Right renal pelvis (tissue), 4 donors: ENCODE data around the gene ST6GALNAC6. TPM values are rescaled to one million over a fixed set of nuclear protein-coding genes. Genes with fewer than 3 reads are reported as not detected.

Source experiments
- DNase-seq, 4 donors: peaks; one replicate each; pipeline ENCODE4 v3.0.0-alpha.2; 2013; ENCODE audit warnings: low read depth in 4 of 4, low spot score in 3 of 4, missing footprints in 1 of 4
- polyA plus RNA-seq, 4 donors: library from polyadenylated mRNA; unstranded; fragments of 120-200 nt; gene quantifications; one replicate each; pipeline ENCODE4 v1.2.1, GENCODE V29; 2013; ENCODE audit not compliant: insufficient read length in 4 of 4

ST6GALNAC6 gene, protein sequence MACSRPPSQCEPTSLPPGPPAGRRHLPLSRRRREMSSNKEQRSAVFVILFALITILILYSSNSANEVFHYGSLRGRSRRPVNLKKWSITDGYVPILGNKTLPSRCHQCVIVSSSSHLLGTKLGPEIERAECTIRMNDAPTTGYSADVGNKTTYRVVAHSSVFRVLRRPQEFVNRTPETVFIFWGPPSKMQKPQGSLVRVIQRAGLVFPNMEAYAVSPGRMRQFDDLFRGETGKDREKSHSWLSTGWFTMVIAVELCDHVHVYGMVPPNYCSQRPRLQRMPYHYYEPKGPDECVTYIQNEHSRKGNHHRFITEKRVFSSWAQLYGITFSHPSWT
- polyA plus RNA-seq: 10 to 100 TPM; 44.5 to 49.1 (median 46.9) TPM

- no peak for DNase-seq
These were observed at the start of gene ST6GALNAC6 for GRCh38 chr9:127899128-127899943. Gene ST6GALNAC6 (minus strand): TSS chr9:127899603. CDS start chr9:127897981, 1,622 bp downstream.

GRCh38 chr9:127947841-127948710 lies 48.7 kb upstream of the ST6GALNAC6 start:
- no peak for DNase-seq

DNA sequence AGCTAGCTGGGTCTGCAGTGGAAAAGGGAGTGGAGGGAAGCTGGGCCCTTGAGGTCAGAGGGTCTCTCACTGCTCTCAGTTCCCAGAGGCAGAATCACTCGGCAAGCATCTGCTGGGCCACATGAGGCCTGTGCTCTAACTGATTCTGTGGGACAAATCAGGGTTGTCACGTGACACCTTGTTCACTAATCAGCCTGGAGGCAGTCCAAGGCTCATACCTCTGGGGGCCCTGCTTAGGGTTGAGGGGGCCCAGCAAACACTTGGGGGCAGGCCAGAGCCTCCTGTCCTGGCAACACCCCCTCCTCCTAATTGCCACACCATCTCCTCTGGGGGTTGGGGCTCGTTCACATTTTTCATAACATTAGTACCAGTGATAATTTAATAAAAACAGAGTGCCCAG lies 47.3 kb upstream of the ST6GALNAC6 start:
- no peak for DNase-seq

DNA sequence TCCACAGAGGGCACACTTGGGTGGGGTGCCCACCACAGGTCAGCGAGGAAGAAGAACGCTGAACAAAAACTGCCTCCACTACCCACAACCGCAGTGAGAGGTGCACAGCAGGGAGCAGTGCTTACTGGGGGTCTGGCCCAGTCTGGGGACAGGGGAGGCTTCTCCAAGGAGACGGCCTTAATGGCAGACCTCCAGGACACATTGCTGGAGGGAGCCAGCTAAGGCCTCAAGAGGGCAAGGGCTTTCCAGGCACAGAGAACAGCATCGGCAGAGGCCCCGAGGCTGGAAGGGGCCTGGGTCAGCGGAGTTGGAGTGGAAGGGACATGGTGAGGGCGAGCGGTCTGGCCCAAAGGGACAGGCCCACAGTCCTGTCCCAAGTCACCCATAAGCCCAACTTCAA lies 46.5 kb upstream of the ST6GALNAC6 start:
- DNase-seq: no peak

- DNase-seq: no peak
These were observed 45.9 kb upstream of the ST6GALNAC6 start for GRCh38 chr9:127945338-127945737.

DNA sequence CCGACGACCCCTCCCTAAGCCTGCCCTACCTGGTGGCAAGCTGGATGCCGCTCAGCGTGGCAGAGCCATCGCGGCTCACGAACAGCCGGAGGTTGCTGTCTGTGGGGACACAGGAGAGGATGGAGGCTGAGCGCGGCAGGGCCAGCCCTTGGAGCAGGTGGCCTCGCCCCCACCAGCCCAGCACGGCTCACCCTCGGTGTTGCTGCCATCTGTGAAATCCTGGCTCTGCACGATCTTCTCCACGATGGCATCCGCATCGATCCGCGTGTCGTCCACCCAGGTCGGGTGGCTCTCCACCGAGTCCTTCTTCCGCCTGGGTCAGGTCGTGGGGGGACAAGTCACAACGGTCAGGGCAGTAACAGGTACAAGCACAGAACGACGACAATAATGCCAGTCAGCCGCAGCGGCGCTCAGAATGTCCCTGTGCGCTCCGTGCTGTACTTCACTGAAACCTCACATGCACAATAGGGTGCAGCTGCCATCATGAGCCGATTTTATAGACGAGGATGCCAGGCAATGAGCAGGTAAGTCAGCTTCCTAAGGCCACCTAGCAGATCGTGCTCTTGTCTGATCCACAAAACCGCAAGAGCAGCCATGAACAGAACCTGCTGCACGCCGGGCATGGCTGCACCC lies 45.3 kb upstream of the ST6GALNAC6 start:
- DNase-seq: no peak

DNA sequence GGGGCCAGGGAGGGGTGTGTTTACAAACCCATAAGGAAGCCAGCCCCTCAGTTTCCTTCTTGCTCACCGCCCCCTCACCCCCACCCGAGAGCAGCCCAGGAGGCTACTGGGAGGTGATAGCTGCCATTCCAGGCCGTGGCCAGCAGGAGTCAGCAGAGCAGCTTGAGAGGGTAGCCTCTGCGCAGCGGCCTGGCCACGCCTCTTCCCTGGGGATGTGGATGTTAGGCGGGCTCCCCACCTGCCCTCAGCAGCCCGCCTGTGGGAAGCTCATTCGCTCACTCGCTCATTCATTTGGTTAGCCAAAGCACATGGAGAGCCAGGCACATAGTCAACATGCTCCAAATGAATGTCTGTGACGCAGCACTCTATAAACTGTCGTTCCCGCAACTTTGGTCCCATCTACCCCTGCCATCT lies 44.3 kb upstream of the ST6GALNAC6 start:
- DNase-seq: no peak

- no peak for DNase-seq
These were observed 43.7 kb upstream of the ST6GALNAC6 start for GRCh38 chr9:127943011-127943662.

GRCh38 chr9:127942216-127943010 lies 43.0 kb upstream of the ST6GALNAC6 start:
- DNase-seq: peak in 1 of 4 donors; percentile 49

- DNase-seq: no peak
These were observed 42.5 kb upstream of the ST6GALNAC6 start for GRCh38 chr9:127941961-127942215.

GRCh38 chr9:127941062-127941960 lies 41.9 kb upstream of the ST6GALNAC6 start:
- no peak for DNase-seq

- no peak for DNase-seq
These were observed 41.2 kb upstream of the ST6GALNAC6 start for GRCh38 chr9:127940593-127940992.

DNA sequence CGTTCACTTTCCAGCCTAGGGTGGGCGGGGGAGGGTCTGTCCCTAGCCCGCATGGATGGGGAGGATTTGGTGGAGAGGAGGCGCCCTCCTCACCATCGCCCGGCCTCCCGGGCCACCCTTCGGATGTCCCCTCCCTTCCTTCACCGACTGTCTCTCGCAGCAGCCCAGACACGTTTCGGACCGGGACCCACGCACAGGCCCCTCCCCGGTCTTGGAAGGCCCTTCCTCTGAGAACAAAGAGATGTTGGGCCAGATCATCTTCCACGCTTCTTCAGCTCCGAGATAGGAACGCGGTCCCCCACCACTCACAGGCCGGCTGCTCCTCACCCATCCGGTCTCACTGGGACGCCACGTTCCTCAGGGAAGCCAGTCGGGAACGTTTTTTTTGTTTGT lies 38.9 kb upstream of the ST6GALNAC6 start:
- DNase-seq: no peak

DNA sequence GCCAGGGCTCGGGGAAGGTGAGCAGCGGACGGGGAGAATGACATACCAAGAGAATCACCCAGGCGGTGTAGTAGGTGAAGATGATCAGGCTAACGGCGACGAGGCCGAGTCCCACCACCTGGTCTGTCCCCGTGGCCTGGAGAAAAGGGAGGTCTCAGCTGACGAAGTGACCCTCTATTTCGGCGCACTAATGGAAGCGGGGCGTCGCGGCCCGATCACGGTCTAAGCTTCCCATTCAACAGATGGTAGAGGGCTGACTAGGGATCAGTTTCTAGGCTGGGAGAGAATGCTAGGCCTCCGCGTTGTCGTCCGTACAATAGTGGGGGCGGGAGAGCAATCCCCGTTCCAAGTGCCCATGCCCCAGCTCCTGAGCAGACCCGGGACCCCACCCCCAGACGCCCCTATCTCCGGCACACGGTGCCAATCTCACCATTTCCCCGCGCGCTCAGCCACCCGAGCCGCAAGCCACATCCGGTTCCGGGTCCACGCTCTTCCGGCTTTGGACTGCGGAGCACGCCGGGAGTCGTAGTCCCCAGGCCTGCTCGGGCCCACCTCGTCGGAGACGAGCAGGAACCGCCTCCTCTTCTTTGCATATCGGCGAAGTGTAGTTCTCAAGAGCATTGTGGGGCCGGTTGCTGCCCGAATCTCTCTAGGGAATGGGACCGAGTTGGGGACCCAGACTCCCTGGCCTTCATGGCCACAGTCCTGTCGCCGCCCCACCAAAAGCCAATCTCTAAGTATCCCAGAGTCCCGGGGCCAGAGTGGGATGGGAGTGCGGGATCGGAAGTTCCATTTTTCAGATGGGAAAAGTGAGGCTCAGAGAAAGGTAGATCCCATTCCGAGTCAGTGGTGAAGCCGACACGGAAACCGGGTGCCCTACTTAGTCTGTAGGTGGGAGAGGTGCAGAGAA lies 38.2 kb upstream of the ST6GALNAC6 start, which contains the start of gene DPM2:
Gene DPM2, minus strand, starts transcription at position 467 of the 910 bp plus-strand sequence. Its CDS starts 34 bp downstream, at position 433.
- peak; percentile 73 to 81 (median 77) for DNase-seq

DNA sequence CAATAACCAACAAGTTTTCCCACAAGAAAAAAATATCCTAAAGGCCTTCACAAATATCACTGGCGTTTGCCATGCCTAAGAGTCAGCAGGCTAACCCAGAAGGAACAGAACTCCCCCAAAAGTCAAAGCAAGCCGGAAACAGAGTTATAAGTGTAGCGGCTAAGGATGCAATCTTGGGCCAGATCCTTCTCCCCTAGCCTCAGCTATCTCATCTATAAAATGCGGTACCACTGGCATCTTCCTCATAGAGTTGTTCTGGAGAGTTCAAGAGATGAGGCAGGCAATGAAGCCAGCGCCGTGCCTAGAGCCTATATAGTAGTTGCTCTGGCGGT lies 37.6 kb upstream of the ST6GALNAC6 start:
- no peak for DNase-seq

- DNase-seq: no peak
These were observed 37.0 kb upstream of the ST6GALNAC6 start for GRCh38 chr9:127936347-127936852.

GRCh38 chr9:127935765-127936221 lies 36.4 kb upstream of the ST6GALNAC6 start:
- DNase-seq: no peak
